Measurements from ENCODE around the gene TSPAN18.

DNA sequence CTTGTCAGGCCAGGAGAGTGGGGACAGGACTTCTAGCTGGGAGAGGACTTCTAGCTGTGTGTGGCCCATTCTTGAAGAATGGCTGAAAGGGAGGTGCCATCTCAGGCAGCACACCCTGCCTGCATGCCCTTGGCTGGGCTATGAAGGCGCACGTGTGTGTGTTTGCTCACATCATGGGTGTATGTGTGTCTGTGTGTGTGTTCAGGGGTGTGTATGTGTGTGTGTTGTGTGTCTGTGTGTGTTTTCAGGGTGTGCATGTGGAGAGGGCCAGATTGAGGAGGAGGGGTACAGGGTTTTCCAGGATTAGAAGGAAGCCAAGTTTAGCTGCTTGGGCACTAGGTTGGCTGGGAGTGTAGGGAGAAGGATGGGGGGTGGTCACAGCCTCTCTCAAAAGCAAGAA lies 207.3 kb downstream of the TSPAN18 start:
- TF ChIP-seq CTCF (IDR thresholded peaks at IDR 0.05) (no peak), POLR2A (IDR thresholded peaks at IDR 0.05) (no peak)

All from thyroid gland (tissue), 4 donors.